ENCODE measurements around the gene DBET. TPM values are rescaled to one million over a fixed set of nuclear protein-coding genes. Genes with fewer than 3 reads are reported as not detected.

Gene DBET
- total RNA-seq, 2 experiments from 2014 or later: not detected

Other genes with a start within 250 kb of the DBET start
- gene FRG1, start 123.6 kb upstream of the DBET start, total RNA-seq: 10 to 100 TPM; 58.3 to 69.0 TPM
- gene FRG2, start 37.2 kb upstream of the DBET start, total RNA-seq: not detected
- gene DUX4, start 109.3 kb downstream of the DBET start, total RNA-seq: not detected